Measurements from ENCODE around the gene SNX10.

DNA sequence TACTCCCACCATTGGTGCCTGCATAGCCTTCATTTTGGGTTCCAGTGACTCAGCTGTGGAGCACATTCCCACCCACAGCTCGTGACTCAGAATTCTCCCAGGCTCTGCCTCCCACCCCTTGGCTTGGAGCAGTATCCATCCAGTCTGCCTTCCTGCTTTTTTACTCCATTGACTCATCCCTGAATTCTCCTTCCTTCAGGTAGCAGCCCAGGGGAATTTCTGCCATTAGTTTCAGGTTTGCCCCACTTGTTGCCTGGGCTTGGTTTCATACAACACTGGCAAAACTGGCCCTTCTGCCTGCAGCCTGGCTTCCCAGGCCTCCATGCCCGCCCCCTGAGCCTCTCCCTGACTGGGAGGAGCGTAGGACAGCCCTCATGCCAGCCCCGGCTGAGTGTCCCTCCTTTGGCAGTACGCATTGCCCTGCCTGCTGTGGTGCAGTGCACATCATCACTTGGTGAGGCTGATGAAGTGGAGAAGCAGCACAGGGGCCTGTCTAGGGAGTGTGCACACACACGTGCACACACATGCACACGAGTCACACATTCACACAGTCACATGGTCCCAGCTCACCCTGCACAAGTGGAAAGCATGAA, 55.0 kb downstream of the SNX10 start:
- TF ChIP-seq, protein P1, sequence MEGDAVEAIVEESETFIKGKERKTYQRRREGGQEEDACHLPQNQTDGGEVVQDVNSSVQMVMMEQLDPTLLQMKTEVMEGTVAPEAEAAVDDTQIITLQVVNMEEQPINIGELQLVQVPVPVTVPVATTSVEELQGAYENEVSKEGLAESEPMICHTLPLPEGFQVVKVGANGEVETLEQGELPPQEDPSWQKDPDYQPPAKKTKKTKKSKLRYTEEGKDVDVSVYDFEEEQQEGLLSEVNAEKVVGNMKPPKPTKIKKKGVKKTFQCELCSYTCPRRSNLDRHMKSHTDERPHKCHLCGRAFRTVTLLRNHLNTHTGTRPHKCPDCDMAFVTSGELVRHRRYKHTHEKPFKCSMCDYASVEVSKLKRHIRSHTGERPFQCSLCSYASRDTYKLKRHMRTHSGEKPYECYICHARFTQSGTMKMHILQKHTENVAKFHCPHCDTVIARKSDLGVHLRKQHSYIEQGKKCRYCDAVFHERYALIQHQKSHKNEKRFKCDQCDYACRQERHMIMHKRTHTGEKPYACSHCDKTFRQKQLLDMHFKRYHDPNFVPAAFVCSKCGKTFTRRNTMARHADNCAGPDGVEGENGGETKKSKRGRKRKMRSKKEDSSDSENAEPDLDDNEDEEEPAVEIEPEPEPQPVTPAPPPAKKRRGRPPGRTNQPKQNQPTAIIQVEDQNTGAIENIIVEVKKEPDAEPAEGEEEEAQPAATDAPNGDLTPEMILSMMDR (IDR thresholded peaks at IDR 0.05): no peak
- TF ChIP-seq POLR2AphosphoS5 (IDR thresholded peaks at IDR 0.05) (no peak), POLR2A (IDR thresholded peaks at IDR 0.05) (no peak), EP300 (IDR thresholded peaks at IDR 0.05) (no peak)
